Iris pigment epithelial cell (primary cell): Measurements from ENCODE around the gene LLGL2.
A peak's percentile ranks its signal among the peaks of the same experiment; 100 is the strongest.
"Not testable (repeated sequence)": the region's sequence is repeated elsewhere in the genome, so short reads cannot be mapped to it uniquely, and the experiment has no call there.

Source experiments
- DNase-seq: peaks from one replicate; pipeline ENCODE4 v3.0.0-alpha.2; 2011; ENCODE audit warnings: low read depth

The LLGL2 gene

GRCh38 chr17:75592348-75593020 lies 67.0 kb downstream of the LLGL2 start:
- DNase-seq = no peak

GRCh38 chr17:75593430-75593829 lies 67.9 kb downstream of the LLGL2 start:
- DNase-seq = not testable (repeated sequence)

GRCh38 chr17:75594499-75595283 lies 69.2 kb downstream of the LLGL2 start:
- no peak for DNase-seq

- DNase-seq = no peak
These were observed 69.9 kb downstream of the LLGL2 start for GRCh38 chr17:75595284-75595919.

- DNase-seq = no peak
These were observed 70.4 kb downstream of the LLGL2 start for GRCh38 chr17:75595920-75596313.

GRCh38 chr17:75596320-75597087 lies 71.0 kb downstream of the LLGL2 start:
- no peak for DNase-seq

GRCh38 chr17:75601057-75601987 lies 75.8 kb downstream of the LLGL2 start:
- DNase-seq = peak; percentile 17

- no peak for DNase-seq
These were observed 77.1 kb downstream of the LLGL2 start for GRCh38 chr17:75602644-75603043.

GRCh38 chr17:75603123-75603522 lies 77.6 kb downstream of the LLGL2 start:
- no peak for DNase-seq

GRCh38 chr17:75604034-75604695 lies 78.7 kb downstream of the LLGL2 start:
- no peak for DNase-seq

- DNase-seq = no peak
These were observed 80.3 kb downstream of the LLGL2 start for GRCh38 chr17:75605790-75606189.

GRCh38 chr17:75607086-75607485 lies 81.6 kb downstream of the LLGL2 start:
- no peak for DNase-seq

- no peak for DNase-seq
These were observed 84.8 kb downstream of the LLGL2 start for GRCh38 chr17:75610103-75610984.

GRCh38 chr17:75611851-75612429 lies 86.4 kb downstream of the LLGL2 start:
- no peak for DNase-seq

- DNase-seq = no peak
These were observed 87.6 kb downstream of the LLGL2 start for GRCh38 chr17:75612906-75613626.

GRCh38 chr17:75614006-75614405 lies 88.5 kb downstream of the LLGL2 start:
- DNase-seq = no peak

GRCh38 chr17:75614556-75615270 lies 89.2 kb downstream of the LLGL2 start:
- DNase-seq = no peak

GRCh38 chr17:75615301-75615700 lies 89.8 kb downstream of the LLGL2 start:
- no peak for DNase-seq
